SW480 (cell line): ENCODE measurements around the gene SMIM38.
"Not testable (repeated sequence)": the region's sequence is repeated elsewhere in the genome, so short reads cannot be mapped to it uniquely, and the experiment has no call there.

Experiments
- DNase-seq: peaks from one replicate; pipeline ENCODE4 v3.0.0-alpha.2; 2016; ENCODE audit warnings: low spot score

The SMIM38 gene

GRCh38 chr11:69140161-69140560 is 15.6 kb upstream of the SMIM38 start:
- DNase-seq = not testable (repeated sequence)

GRCh38 chr11:69140635-69141034 is 15.1 kb upstream of the SMIM38 start:
- no peak for DNase-seq

- no peak for DNase-seq
Observed at GRCh38 chr11:69141742-69142141, 14.0 kb upstream of the SMIM38 start.

GRCh38 chr11:69142895-69143294 is 12.8 kb upstream of the SMIM38 start:
- no peak for DNase-seq

GRCh38 chr11:69144316-69145049 is 11.3 kb upstream of the SMIM38 start:
- no peak for DNase-seq

- no peak for DNase-seq
Observed at GRCh38 chr11:69145050-69145380, 10.7 kb upstream of the SMIM38 start.

GRCh38 chr11:69148377-69148762 is 7.4 kb upstream of the SMIM38 start:
- no peak for DNase-seq

GRCh38 chr11:69148806-69149205 is 6.9 kb upstream of the SMIM38 start:
- no peak for DNase-seq

GRCh38 chr11:69149338-69150045 is 6.2 kb upstream of the SMIM38 start:
- not testable (repeated sequence) for DNase-seq

GRCh38 chr11:69150175-69150574 is 5.6 kb upstream of the SMIM38 start:
- DNase-seq = no peak

GRCh38 chr11:69151836-69152235 is 3.9 kb upstream of the SMIM38 start:
- DNase-seq = no peak

GRCh38 chr11:69152733-69153421 is 2.9 kb upstream of the SMIM38 start:
- DNase-seq = no peak

GRCh38 chr11:69153661-69154060 is 2.1 kb upstream of the SMIM38 start:
- no peak for DNase-seq

- DNase-seq = no peak
Observed at GRCh38 chr11:69154211-69154913, 1.4 kb upstream of the SMIM38 start.

GRCh38 chr11:69154938-69155301 is 815 bp upstream of the SMIM38 start:
- DNase-seq = no peak

- DNase-seq = no peak
Observed at GRCh38 chr11:69156235-69156639, 502 bp downstream of the SMIM38 start.

GRCh38 chr11:69156673-69157155 is 979 bp downstream of the SMIM38 start:
- DNase-seq = no peak

- DNase-seq = peak; percentile 68
Observed at GRCh38 chr11:69157156-69157821, 1.6 kb downstream of the SMIM38 start.

- DNase-seq = no peak
Observed at GRCh38 chr11:69157822-69158231, 2.1 kb downstream of the SMIM38 start.

- no peak for DNase-seq
Observed at GRCh38 chr11:69158301-69159149, 2.8 kb downstream of the SMIM38 start.
